ENCODE measurements around the gene NRL. TPM values are rescaled to one million over a fixed set of nuclear protein-coding genes. Genes with fewer than 3 reads are reported as not detected.

Gene NRL
- total and polyA plus RNA-seq, 10 of the 15 experiments (the other 5 are each of a cell fraction or from before 2014, with no cell fraction given) = 0.11 to 4.4 (median 2.2) TPM

- WGBS (ENCODE audit: insufficient coverage, insufficient replicate concordance, low lambda C conversion rate, missing lambda C conversion rate) = 85% methylated on average over 6 of the region's 6 CpGs
- Histone ChIP-seq H3K4me2 (ENCODE audit: control insufficient read depth, insufficient read depth) (peak overlapping the region; percentile 92), H3K27ac (ENCODE audit: control insufficient read depth, insufficient read depth) (peak overlapping the region; percentile 94; the same call in 1 of the 2 replicates), H3K4me1 (ENCODE audit: control insufficient read depth, insufficient read depth, low read length) (peaks cover 5% of the 10 kb centered on the region), H3K4me3 (peak overlapping the region; percentile 96), H3K9ac (ENCODE audit: control insufficient read depth, insufficient read depth, low read length) (peak overlapping the region; percentile 82; the same call in 1 of the 2 replicates), H3K27me3 (replicated peaks in 1 of 2; ENCODE audit: control insufficient read depth in 2 of 2, insufficient read depth in 2 of 2, low read length in 1 of 2) (no peaks in the 10 kb centered on the region), H3K9me3 (replicated peaks; ENCODE audit: control insufficient read depth, insufficient read depth, low read length) (no peaks in the 10 kb centered on the region), H3K36me3 (ENCODE audit: control insufficient read depth in 2 of 2, insufficient read depth in 2 of 2, low read length in 1 of 2) (peaks cover 11 to 23% of the 10 kb centered on the region in 2 experiments), H3K79me2 (ENCODE audit: control insufficient read depth, insufficient read depth, low read length) (peaks cover 24% of the 10 kb centered on the region), H2AFZ (ENCODE audit: control insufficient read depth, low read depth, low read length) (no peak overlapping the region), H4K20me1 (ENCODE audit: control insufficient read depth, insufficient read depth) (no peaks in the 10 kb centered on the region)
- no peak for TF ChIP-seq BACH1 (IDR thresholded peaks at IDR 0.05; ENCODE audit: borderline replicate concordance)
- RAD21 ChIA-PET (ENCODE audit: unreplicated experiment) = interaction anchor here (1.0 to 5.8 kb wide), 6 partner anchors 10 to 45 kb away, joined by 3 to 69 read pairs (median 14); partner anchors contain the start of genes EMC9, IRF9, PSME1 and PSME2
- SMC1A ChIA-PET (ENCODE audit: uncharacterized antibody, unreplicated experiment) = interaction anchor here (0.6 to 7.7 kb wide), 7 partner anchors 9 to 45 kb away, joined by 3 to 70 read pairs (median 39); partner anchors contain the start of genes EMC9, IRF9, PCK2 and PSME1
- no TSS peak for BruUV-seq (replicated peaks)
- POLR2A ChIA-PET = interaction anchor here (0.9 to 17.1 kb wide), 9 partner anchors 8 to 65 kb away, joined by 3 to 276 read pairs (median 52); partner anchors contain the start of genes CARMIL3, EMC9, FITM1 and IRF9
- ATAC-seq (no peak), DNase-seq (ENCODE audit: low read depth, low spot score) (no peak), FAIRE-seq (no peak)
- in situ Hi-C loops (cut with MboI) = loop anchor here (25.0 kb wide), 1 partner anchor 804 kb away; the partner anchor contains the start of genes BCL2L2, PABPN1 and PPP1R3E
- CTCF ChIA-PET = interaction anchor here (0.9 to 5.9 kb wide), 11 partner anchors 10 to 315 kb away, joined by 3 to 39 read pairs (median 7); partner anchors contain the start of genes CIDEB, IRF9, PCK2 and PSME1
- intact Hi-C loops (cut with micrococcal nuclease; ENCODE audit: unreplicated experiment) = no loop called here
These were observed 1.5 kb upstream of the NRL start for GRCh38 chr14:24116128-24116814.

DNA sequence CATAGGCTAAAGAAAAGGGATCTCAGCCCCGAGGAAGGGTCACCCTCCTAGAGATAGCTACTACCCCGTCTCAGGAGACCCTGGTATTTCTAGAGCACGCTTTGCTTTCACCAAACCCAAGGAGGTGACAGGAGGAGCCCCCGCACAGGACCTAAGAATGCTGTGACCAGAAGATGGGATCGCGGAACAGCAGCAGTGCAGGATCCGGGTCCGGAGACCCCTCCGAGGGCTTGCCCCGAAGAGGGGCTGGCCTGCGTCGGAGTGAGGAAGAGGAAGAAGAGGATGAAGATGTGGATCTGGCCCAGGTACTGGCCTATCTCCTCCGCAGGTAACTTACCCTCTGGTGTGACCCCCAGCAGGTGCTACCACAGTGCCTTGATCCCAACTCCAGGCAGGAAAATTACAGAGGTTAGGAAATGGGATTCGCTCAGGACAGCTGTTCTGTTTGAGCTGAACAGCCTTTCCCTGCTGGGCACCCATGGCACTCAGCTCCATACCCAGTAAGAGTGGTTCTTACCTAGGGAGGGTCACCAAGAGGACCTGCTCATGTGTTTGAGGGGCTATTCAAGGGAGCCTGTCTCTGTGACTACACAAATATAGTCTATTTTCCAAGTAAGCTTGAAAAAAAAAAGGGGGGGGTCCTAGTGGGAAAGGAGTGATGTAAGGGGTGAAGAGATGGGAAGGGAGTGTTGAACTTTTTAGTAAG lies 826 bp upstream of the NRL start:
- intact Hi-C loops (cut with micrococcal nuclease; ENCODE audit: unreplicated experiment) = loop anchor here (2.0 kb wide), 1 partner anchor 55 kb away; no protein-coding TSS in a partner anchor
- in situ Hi-C loops (cut with MboI) = loop anchor here (25.0 kb wide), 1 partner anchor 803 kb away; the partner anchor contains the start of genes BCL2L2, PABPN1 and PPP1R3E
- Histone ChIP-seq H4K20me1 (ENCODE audit: control insufficient read depth, insufficient read depth) (no peaks in the 10 kb centered on the region), H3K27ac (ENCODE audit: control insufficient read depth, insufficient read depth) (peak overlapping the region; percentile 94), H3K9ac (ENCODE audit: control insufficient read depth, insufficient read depth, low read length) (peak overlapping the region; percentile 82), H3K36me3 (ENCODE audit: control insufficient read depth in 2 of 2, insufficient read depth in 2 of 2, low read length in 1 of 2) (peaks cover 7 to 23% of the 10 kb centered on the region in 2 experiments), H2AFZ (ENCODE audit: control insufficient read depth, low read depth, low read length) (peak overlapping the region; percentile 82), H3K4me2 (ENCODE audit: control insufficient read depth, insufficient read depth) (peak overlapping the region; percentile 92), H3K4me3 (peak overlapping the region; percentile 96), H3K79me2 (ENCODE audit: control insufficient read depth, insufficient read depth, low read length) (peaks cover 24% of the 10 kb centered on the region), H3K27me3 (replicated peaks in 1 of 2; ENCODE audit: control insufficient read depth in 2 of 2, insufficient read depth in 2 of 2, low read length in 1 of 2) (no peaks in the 10 kb centered on the region), H3K4me1 (ENCODE audit: control insufficient read depth, insufficient read depth, low read length) (peaks cover 5% of the 10 kb centered on the region), H3K9me3 (replicated peaks; ENCODE audit: control insufficient read depth, insufficient read depth, low read length) (no peaks in the 10 kb centered on the region)
- BruUV-seq (replicated peaks) = TSS peak; percentile 76
- ATAC-seq (no peak), DNase-seq (ENCODE audit: low read depth, low spot score) (no peak), FAIRE-seq (no peak)
- POLR2A ChIA-PET = interaction anchor here (0.7 to 17.1 kb wide), 15 partner anchors 10 to 315 kb away, joined by 3 to 276 read pairs (median 7); partner anchors contain the start of genes CARMIL3, CHMP4A, EMC9 and FITM1
- SMC1A ChIA-PET (ENCODE audit: uncharacterized antibody, unreplicated experiment) = interaction anchor here (0.9 to 7.7 kb wide), 15 partner anchors 10 to 182 kb away, joined by 3 to 70 read pairs (median 7); partner anchors contain the start of genes CHMP4A, IPO4, IRF9 and PCK2
- WGBS (ENCODE audit: insufficient coverage, insufficient replicate concordance, low lambda C conversion rate, missing lambda C conversion rate) = 0% methylated on average over 14 of the region's 14 CpGs
- TF ChIP-seq, protein P1, sequence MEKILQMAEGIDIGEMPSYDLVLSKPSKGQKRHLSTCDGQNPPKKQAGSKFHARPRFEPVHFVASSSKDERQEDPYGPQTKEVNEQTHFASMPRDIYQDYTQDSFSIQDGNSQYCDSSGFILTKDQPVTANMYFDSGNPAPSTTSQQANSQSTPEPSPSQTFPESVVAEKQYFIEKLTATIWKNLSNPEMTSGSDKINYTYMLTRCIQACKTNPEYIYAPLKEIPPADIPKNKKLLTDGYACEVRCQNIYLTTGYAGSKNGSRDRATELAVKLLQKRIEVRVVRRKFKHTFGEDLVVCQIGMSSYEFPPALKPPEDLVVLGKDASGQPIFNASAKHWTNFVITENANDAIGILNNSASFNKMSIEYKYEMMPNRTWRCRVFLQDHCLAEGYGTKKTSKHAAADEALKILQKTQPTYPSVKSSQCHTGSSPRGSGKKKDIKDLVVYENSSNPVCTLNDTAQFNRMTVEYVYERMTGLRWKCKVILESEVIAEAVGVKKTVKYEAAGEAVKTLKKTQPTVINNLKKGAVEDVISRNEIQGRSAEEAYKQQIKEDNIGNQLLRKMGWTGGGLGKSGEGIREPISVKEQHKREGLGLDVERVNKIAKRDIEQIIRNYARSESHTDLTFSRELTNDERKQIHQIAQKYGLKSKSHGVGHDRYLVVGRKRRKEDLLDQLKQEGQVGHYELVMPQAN (conservative IDR thresholded peaks at IDR 0.05) = peak; percentile 26; the same call in 1 of the 2 replicates
- no peak for TF ChIP-seq PKNOX1 (IDR thresholded peaks at IDR 0.05)
- RAD21 ChIA-PET (ENCODE audit: unreplicated experiment) = interaction anchor here (1.1 to 5.8 kb wide), 17 partner anchors 9 to 158 kb away, joined by 3 to 69 read pairs (median 9); partner anchors contain the start of genes CARMIL3, EMC9, IPO4 and IRF9
- CTCF ChIA-PET = interaction anchor here (0.7 to 5.9 kb wide), 18 partner anchors 8 to 1021 kb away, joined by 3 to 39 read pairs (median 7); partner anchors contain the start of genes ACIN1, CIDEB, EMC9 and IRF9

All from GM12878 (cell line).